GM12874 (cell line): Measurements from ENCODE around the gene ZDHHC7.

Source experiments
- TF ChIP-seq, protein P1 (sequence below): IDR thresholded peaks from 2 replicates; pipeline ENCODE4 v1.5.1; 2011; ENCODE audit warnings: low read depth, mild to moderate bottlenecking, control low read depth, low read length, moderate library complexity; ENCODE audit not compliant: insufficient read depth

Gene ZDHHC7

DNA sequence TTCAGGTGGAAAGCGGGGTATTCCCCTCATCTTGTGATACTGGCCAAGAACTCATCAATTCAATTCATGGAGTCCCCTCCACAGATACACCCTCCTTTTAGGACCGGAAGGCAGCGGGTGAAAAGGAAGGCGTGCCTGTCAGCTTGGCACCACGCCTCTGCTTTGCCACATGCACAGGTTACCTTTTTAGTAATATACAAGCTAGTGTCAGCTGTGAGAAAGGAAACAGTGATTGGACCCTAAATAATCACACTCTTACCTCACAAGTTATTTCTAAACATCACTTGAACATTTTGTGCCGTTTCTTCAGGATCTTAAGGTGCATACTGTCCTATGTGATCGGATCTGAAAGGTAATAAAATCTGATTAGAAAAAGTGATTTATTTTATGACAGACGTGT is 15.7 kb downstream of the ZDHHC7 start:
- TF ChIP-seq, protein P1, sequence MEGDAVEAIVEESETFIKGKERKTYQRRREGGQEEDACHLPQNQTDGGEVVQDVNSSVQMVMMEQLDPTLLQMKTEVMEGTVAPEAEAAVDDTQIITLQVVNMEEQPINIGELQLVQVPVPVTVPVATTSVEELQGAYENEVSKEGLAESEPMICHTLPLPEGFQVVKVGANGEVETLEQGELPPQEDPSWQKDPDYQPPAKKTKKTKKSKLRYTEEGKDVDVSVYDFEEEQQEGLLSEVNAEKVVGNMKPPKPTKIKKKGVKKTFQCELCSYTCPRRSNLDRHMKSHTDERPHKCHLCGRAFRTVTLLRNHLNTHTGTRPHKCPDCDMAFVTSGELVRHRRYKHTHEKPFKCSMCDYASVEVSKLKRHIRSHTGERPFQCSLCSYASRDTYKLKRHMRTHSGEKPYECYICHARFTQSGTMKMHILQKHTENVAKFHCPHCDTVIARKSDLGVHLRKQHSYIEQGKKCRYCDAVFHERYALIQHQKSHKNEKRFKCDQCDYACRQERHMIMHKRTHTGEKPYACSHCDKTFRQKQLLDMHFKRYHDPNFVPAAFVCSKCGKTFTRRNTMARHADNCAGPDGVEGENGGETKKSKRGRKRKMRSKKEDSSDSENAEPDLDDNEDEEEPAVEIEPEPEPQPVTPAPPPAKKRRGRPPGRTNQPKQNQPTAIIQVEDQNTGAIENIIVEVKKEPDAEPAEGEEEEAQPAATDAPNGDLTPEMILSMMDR: no peak

DNA sequence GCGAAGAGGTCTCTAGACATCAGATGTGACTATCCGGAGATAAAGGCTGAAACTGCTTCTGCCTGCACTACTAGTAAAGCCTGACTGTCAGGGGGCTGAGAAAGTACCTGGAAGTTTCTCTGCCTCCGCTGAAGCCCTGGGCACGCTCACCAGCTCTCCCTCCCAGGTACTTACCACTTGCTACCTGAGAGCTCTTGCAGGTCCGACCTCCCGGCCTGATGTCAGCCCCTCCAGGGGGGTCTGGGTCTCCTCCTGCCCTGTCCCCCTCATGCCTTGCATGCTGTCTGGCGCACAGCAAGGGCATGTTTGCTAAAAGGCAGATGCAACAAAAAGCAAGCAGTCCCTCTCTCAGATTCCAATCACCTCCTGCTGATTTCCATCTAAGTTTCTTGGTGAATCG is 17.4 kb downstream of the ZDHHC7 start:
- TF ChIP-seq, protein P1: no peak

DNA sequence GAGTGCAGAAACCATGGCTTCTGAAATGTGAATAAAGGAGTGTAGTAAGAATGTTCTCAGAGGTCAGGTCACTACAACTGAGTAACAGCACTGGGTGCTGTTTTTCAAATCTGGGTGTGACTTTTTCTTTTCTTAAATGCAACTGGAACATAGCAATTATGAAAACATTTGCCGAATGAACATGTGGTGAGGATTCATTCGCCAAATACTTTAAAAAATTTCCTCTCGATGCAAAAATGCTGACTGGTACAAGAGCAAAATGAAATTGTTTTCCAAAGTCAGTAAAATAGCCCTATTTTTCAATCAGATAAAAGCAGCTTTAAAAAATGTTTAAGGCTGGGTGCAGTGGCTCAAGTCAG is 18.6 kb downstream of the ZDHHC7 start:
- TF ChIP-seq, protein P1: no peak

DNA sequence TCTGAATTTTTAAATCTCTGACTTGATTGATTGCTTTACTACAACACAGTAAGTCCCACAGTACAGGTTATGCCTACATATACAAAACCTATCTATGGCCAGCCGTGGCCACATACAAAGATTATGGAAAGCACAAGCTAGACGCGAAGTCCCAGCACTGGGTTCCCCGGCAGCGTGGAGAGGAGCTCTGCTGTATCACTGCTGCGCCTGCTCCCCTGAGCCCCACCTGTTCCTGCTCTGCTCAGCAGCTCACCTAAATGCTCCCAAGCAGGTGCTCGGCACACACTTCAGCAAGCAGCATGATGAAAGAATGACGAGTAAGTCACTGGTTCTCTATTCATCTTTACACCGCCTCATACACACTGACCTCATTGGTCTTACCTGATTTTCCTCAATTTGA is 20.6 kb downstream of the ZDHHC7 start:
- TF ChIP-seq, protein P1: no peak

DNA sequence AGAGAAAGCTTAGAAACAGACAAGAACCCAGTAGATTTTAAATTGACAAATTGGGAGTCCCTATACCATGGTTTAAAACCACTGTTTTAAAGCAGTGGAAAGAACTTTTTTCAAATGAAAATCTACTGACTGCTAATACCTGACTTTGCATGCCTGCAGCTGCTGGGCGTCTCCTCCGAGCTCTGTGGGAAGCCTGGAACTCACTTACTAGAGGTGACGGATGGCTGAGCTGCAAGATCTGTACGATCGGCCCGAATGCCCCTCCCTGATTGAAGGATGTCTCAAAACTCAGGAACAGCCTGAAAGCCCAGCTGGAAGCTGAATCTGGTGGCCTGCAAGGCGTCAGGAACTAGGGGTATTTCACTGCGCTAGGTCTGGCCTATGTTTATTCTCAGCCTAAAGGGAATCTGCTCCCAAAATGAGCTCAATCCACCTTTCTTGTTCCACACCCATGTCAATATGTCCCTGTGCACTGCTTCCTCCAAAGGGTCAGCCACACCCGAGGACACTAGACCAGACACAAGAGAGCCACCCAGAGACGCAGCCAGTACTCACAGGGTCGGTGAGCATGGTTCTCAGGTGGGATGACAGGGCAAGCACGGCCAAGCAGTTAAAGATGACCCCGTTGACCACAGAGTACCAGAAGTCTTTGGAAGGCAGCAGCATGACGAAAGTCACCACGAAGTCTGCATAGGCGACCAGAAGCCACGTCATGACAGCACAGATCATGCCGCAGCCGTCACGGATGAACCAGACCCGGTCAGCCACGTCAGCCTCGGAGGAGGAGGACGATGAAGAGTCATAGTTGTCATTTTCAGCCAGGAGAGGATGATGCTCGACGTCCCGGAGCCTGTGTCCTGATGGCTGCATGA is 21.4 kb downstream of the ZDHHC7 start:
- TF ChIP-seq, protein P1: no peak

DNA sequence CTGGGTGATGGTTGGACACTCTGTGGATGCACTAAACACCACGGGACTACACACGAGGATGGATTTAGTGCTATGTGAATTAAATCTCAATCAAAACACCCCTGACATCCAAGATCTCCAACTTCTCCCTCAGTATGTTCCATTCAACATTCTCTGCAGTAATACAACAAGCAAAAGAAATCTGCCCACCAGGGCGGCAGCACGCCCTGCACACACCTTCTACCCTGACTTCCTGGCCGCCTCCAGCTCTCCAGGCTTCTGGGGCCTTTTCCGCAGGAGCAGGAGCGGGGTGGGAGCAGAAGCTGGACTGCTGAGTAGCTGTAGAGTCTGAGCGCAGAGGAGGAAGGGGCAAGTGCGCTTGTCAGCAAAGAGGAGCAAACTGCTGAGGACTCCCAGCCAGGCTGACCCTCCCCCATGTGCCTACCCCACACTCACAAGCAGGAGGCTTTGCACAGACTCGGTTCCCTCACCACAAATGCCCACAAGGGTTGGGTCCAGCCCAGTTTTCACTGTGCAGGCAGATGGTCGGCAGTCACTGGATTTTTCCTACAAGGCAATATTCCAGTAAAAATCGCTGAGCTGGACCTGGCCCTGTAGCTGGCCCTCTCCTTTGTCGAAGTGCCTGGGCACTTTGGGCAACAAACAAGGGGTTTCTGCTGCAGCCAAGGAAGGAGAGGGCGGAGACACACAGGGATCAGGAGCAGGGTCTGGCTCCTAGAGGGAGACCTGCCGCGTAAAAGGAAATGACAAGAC is 22.8 kb downstream of the ZDHHC7 start:
- TF ChIP-seq, protein P1: no peak

DNA sequence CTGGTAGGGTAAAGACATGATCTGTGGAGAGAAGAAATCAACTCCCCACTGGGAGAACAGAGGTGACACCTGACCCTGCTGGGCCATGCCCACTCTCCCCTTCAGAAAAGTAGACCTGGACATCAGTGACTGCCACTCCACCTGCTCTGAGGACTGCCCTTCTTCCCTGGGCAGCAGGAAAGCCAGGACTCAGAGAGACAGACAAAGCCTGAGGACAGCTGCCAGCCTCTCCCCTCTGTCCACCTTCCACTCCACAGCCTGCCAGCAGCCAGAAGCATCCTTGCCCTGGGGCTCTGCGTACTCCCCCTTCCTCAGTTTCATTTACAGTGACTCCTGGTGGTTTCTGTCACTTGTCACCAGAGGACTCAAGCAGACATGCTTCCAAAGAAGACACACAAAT is 24.5 kb downstream of the ZDHHC7 start:
- TF ChIP-seq, protein P1: no peak
